Muscle of arm (tissue), 14 donors: Measurements from ENCODE around the gene CAMK4. TPM values are rescaled to one million over a fixed set of nuclear protein-coding genes. Genes with fewer than 3 reads are reported as not detected.

Experiments
- DNase-seq: peaks from one replicate; pipeline ENCODE4 v3.0.0-alpha.2; 2013
- long read RNA-seq, 11 donors: transcript quantifications; one replicate each; lab custom pipeline, GENCODE V29; 2026
- polyA plus RNA-seq, 12 donors: library from polyadenylated mRNA; unstranded; fragments of 120-200 nt; gene quantifications; one replicate each; pipeline ENCODE4 v1.2.1, GENCODE V29; 2013; ENCODE audit not compliant: insufficient read length in 12 of 12

The CAMK4 gene
- 10 to 100 TPM in 1 of 12 donors, 1 to 10 TPM in 10, not detected in 1; 4.2 to 16.8 (median 5.5) TPM for polyA plus RNA-seq
- long read RNA-seq, donor 1 = 0 reads
- long read RNA-seq, donor 2, full-length matches to known transcripts = 1 of 1 reads
- long read RNA-seq, donor 2, partial matches to known transcripts = 0 of 1 reads
- long read RNA-seq, donor 2, other reads (novel, unspliced or antisense) = 0 of 1 reads
- long read RNA-seq, donor 3, full-length matches to known transcripts = 1 of 1 reads
- long read RNA-seq, donor 3, partial matches to known transcripts = 0 of 1 reads
- long read RNA-seq, donor 3, other reads (novel, unspliced or antisense) = 0 of 1 reads
- long read RNA-seq, donor 4, full-length matches to known transcripts = 1 of 1 reads
- long read RNA-seq, donor 4, partial matches to known transcripts = 0 of 1 reads
- long read RNA-seq, donor 4, other reads (novel, unspliced or antisense) = 0 of 1 reads
- long read RNA-seq, donor 5, full-length matches to known transcripts = 1 of 1 reads
- long read RNA-seq, donor 5, partial matches to known transcripts = 0 of 1 reads
- long read RNA-seq, donor 5, other reads (novel, unspliced or antisense) = 0 of 1 reads
- long read RNA-seq, donor 6, full-length matches to known transcripts = 2 of 2 reads
- long read RNA-seq, donor 6, partial matches to known transcripts = 0 of 2 reads
- long read RNA-seq, donor 6, other reads (novel, unspliced or antisense) = 0 of 2 reads
- long read RNA-seq, donor 7 = 0 reads
- long read RNA-seq, donor 8 = 0 reads
- long read RNA-seq, donor 9 = 0 reads
- long read RNA-seq, donor 10, full-length matches to known transcripts = 1 of 1 reads
- long read RNA-seq, donor 10, partial matches to known transcripts = 0 of 1 reads
- long read RNA-seq, donor 10, other reads (novel, unspliced or antisense) = 0 of 1 reads
- long read RNA-seq, donor 11, full-length matches to known transcripts = 2 of 2 reads
- long read RNA-seq, donor 11, partial matches to known transcripts = 0 of 2 reads
- long read RNA-seq, donor 11, other reads (novel, unspliced or antisense) = 0 of 2 reads

DNA sequence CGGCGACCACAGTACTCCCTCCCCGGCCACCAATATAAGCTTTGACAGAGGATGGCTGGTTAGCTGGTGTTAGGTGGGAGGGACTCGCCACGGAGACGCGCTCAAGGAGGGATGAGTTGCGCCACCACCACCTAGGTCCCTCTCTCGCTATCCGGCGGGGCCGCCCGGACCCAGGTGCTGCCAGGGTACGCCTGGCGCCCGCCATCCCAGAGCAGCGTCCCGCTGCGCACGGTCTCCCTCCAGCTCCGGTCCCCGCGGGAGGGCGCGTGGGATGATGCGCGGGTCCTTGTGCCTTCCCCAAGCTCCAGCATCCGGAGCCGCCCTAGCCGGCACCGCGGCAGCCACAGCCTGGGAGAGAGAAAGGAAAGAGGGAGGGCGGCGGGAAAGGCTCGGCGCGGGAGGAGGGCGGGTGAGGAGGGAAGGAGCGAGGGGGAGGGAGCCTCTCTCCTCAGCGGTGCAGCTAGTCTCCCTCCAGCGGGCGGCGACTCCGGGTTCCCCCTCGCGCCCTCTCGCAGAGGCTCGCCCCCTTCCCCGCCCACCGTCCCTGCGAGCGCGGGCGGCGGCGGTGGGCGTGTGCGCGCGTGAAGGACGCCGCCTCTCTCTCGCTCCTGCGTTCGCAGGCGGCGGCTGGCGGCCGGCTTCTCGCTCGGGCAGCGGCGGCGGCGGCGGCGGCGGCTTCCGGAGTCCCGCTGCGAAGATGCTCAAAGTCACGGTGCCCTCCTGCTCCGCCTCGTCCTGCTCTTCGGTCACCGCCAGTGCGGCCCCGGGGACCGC is at the start of gene CAMK4:
TSS of gene CAMK4 (plus strand) at position 598 of the 774 bp plus-strand sequence. CDS start at position 698, 100 bp downstream.
- DNase-seq = peak; percentile 85

DNA sequence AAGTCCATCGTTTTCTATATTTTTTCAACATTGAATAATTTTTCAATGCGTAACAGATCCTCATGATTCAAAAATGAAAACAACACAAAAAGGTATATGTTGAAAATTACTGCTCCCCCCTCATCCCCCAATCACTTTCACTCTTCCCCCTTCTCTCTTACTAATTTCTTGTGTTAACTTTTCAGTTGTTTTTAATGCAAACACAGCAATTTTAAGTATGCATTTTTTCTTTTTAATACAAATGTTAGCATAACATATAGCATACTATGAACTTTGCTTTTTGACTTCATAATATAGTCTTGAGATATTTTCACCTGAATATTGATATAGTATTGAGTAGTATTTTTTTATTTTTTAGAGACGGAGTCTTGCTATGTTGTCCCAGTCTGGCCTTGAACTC is 41.1 kb upstream of the CAMK4 start:
- DNase-seq = no peak

DNA sequence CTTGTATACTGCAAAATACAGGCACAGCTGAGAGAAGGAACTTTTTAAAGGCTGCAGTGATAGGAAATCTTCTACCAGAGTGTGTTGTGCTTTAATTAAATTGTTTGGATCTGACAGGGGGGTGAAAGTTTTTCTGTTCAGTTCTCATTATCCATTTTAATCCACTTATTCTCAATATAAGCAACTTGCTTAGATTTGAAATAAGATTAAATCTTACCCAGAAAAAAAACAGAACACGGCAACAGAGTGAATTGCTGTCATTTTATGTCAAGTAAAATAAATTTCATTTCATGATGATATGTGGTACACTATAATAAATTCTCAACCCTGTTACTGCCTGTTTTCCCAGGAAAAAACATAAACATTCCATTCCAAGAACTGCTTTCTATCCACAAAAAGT is 37.1 kb upstream of the CAMK4 start:
- DNase-seq = no peak

DNA sequence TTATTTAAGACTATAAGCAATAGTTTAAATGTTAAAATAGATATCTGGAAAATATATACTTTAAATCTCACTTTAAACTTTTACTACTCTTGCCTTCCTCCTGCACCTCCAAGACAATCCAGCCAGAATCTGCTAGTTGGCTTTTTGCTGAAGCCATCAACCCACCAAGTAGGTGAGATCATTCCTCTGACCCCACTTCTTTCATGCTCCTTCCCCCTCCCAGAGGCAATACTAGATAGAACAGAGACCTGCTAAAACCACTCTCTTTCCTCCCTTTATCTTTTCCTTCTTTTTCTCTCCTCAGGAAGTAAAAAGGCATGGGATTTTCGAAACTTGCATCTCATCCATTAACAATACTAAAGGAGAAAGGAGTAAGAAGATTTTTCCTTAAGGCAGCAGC is 30.1 kb upstream of the CAMK4 start:
- no peak for DNase-seq

DNA sequence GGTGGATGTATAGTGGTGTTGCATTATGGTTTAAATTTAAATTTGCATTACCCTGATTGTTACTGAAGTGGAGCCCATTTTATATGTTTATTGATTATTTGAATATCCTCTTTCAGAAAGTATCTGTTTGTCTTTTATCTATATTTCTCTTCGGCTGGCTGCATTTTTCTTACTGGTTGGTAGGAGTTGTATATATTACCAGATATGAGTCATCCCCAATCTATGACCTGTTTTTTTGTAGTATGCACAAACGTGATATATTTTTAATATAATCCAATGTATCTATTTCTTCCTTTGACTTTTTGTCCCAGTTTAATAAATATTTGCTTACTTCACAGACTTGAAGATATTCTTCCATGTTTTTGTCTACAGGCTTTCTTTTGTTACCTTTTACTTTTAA is 29.3 kb upstream of the CAMK4 start:
- DNase-seq = no peak

DNA sequence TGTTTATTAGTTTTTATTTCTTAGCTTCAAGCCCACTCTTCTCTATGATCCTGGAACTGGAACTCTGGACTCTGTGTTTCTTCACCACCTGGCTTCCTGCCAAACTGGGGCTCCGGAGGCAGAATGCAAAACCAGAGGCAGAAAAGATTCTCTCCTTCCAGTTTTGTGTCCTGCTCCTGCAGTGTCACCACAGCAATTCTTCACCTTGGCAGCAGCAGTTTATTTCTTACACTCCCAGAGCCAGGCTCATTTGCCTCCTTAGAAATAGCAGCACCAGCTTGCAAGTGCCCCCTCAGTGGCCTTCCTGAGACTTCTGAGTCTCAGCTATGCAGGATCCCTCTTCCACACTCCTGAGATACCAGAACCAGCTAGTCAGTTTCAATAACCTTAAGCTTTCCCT is 26.7 kb upstream of the CAMK4 start:
- peak; percentile 2 for DNase-seq

DNA sequence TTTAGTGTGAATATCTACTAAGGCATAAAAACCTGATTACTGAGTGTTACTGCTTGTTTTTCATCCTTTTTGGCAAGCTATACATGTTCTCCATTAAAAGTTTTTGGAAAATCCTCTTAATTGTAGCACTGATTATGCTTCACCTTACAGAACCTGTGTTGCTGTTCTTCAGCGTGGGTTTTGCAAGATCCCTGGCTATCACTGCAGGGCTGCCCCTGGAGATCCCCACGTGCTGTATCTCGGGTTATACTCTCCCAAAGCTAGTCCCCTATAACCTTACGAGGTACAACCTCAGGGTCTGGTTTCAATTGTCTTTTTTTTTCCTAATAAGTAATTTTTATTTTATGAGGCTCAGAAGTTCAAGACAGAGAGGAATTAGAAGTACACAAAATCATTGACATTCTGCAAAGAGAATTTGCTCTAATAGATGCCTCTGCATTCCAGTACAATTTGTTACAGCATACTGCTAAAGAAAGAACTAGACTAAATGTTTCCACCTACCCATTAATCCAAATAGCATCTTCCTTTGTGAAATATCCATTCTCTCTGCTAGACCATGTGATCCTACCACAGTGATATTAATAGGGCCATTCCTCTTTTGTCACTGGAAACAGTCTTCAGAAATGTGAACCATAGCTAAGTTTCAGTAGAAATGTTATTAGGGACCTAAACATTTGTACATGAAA is 25.8 kb upstream of the CAMK4 start:
- no peak for DNase-seq

DNA sequence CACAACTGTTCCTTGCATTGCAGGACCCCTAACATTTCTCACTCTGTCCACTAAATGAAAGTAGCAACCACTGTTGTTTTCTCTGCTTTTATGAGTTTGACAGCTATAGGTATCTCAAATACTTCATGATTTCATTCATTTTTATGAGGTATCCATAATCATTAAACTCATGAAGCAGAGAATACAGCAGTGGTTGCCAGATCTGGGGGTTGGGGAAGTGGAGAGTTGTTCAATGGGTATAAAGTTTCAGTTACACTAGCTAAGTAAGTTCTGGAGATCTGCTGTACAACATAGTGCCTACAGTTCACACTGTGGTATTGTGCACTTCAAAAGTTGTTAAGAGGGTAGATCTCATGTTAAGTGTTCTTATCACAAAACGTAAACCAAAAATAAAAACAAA is 23.4 kb upstream of the CAMK4 start:
- DNase-seq = no peak

DNA sequence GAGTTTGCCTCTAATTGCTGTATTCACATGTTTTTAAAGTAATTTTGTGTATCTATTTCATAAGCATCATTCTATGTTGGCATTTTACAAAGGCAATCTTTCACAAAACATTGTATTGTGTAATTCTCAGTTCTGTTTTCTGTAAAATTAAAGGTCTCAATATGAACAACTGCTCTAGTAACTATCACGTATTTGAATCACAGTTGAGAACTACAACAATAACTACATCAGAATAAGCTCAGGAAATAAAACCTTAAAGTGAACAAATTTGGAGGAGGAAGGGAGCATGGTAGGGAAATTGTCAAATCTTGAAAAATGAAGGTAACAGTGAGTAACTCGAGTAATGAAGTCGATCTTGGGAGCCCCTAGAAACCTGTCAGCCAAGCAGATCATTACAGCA is 22.5 kb upstream of the CAMK4 start:
- DNase-seq = no peak

DNA sequence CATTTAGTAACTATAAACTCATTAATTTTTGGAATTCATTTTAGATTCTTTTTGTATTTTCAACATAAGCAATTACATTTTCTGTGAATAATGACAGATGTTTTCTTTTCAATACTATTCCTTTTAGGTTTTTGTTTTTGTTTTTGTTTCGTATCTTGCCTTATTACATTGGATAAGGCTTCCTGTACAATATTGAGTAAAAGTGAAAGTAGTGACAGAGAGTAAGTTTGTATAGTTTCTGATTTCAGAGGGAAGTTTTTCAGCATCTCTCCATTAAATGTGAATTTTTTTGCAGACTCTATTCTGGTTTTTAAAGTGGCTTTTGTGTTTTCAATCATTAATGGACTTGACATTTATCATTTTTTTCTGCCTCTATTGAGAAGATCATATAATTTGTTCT is 12.8 kb upstream of the CAMK4 start:
- no peak for DNase-seq

DNA sequence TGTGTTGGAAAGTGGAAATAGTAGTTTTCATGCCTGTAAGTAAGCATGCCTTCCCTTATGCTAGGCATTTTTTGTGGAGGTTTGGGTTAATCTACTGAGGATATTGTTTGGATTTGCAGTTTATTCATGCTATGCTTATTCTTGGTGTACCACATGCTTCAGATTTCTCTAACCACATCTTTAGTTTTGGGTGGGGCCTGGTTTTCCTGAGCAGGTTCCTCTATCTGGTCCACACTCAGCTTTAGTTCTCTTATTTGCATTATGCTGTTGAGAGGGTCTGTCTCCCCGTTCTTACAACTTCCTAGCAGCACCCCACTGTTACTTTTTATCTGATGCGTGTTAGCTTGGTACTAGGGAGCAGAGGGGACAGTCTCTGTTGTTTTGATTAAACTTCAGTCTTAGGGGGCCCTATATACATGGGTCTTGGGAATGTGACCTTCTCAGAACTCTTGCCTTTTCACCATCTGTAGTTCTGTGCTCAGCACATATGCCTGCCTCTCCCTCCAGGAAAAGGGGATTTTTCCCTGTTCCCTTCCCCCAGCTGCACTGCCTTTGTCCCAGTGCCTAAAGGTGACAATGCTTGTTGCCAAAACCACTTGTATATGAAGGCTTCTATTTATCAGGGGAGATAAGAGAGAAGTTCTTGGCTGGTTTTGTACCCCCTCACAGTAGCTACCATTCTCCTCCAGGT is 10.0 kb upstream of the CAMK4 start:
- DNase-seq = no peak

DNA sequence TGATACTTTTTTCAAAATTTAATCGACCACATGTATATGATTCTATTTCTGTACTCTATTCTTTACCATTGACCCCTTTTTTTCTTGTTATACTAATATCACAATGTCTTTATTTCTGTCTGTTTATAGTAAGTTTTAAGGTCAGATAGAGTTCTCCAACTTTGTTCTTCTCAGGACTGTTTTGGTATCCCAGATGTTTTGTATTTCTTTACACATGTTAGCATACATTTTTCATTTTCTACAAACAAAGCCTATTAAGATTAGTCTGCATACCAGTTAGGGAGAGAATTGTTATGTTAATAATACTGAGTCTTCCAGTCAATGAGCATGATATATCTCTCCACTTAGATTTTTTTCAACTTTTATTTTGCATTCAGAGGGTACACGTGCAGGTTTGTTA is 8.2 kb upstream of the CAMK4 start:
- DNase-seq = no peak

DNA sequence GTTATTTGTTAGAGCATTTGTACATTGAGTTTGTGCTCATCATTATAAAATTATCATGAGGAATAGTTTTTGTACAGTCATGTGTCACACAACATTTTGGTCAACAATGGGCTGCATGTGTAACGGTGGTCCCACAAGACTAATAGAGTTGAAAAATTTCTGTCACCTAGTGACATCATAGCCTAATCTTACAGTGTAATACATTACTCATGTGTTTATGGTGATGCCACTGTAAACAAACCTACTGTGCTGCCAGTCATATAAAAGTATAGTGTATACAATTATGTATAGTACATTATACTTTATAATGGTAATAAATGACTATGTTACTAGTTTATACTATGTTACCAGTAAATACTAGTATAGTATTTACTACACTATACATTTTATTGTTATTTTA is 3.0 kb upstream of the CAMK4 start:
- DNase-seq = no peak

DNA sequence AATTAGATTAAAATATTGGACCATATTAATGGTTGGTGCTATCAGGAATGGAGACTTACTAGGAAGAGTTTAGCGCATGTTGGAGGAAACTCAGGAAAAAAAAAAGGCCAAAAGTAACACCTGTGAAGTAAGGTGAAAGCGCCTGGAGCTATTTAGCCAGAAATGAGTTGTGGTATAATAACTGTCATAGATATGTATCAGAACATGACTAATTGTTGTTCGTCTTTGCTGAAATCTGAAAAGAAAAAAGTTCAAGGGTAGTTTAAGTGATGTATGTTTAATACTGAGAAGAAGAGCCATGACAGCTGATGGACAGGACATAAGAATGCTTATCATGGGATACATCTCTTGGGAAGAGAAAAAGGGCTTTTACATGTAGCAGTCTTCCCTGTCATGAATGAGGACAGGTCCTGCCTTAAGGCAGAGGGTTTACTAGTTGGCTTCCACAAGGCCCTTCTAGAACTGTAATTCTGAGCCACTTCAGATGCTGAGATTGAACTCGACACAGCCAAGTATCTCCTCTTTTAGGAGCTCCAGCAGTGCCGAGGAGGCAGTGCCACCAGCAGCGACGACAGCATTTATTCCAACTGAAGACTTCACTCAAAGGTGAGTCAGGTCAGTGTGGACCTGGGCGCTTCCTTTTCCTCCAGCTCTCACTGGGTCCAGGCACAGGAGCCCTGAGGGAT is 940 bp upstream of the CAMK4 start:
- peak; percentile 3 for DNase-seq

DNA sequence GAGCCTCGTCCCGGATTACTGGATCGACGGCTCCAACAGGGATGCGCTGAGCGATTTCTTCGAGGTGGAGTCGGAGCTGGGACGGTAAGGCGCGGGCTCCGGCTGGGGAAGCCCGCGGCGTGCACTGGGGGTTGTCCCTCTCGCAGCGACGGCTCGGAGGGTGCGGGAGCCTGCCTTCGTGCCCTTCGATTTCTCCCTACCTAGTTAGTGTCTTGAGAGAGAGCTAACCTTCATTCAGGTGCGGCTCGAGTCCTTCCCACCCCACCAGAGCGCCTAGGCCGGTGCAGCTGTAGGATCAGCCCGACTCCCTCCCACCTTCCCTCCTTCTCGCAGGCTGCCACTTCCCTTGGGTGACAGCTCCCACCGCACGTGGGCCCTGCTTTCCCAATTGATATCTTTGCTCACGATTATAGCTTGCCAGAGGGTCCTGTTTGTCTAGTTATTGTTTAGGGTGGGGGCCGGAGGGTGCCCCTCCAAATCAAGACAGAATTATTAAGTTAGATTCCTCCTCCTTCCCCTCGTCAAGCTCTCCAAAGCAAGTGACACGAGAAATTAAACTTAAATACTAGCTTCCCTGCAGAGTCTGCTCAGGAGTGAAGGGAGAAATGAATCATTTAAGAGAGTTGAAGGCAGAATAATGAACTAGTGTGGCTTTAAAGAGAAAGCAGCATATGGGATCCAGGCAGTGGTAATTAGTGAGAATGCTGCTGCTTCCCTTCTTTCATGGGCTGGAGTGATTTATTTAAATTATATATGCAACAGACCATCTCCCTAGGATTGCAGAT is 569 bp downstream of the CAMK4 start:
- peak; percentile 7 for DNase-seq

DNA sequence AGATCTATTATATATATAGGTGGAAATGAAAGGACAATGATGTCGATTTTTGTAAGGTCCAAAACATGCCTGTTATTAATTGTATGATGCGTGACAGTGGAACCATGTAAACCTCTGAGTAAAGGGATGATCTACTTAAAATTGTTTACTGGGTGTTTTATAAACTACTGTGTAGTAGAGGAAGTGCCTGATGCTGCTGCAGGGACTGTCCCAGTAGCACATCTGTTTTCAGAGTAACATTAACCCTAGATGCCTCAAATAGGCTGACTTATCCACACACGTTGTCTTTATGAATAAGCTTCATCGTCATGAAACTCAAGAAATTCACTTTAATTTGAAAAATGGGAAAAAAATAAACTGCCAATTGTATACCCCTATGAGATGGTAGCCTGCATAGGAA is 1.7 kb downstream of the CAMK4 start:
- no peak for DNase-seq

DNA sequence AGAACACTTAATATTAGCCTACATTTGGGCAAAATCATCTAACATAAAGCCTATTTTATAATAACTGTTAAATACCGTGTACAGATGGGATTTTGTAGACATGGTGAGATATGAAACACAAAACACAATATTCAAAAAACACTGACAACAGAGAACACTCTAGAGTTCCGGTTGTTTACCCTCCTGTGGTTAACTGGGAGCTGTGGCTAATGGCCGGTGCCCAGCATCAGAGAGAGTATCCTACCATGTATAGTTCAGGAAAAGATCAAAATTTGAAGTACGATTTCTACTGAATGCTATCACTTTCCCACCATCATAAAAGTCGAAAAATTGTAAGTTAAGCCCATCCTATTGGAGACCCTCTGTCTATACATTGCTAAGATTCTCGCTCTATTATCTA is 2.4 kb downstream of the CAMK4 start:
- no peak for DNase-seq

DNA sequence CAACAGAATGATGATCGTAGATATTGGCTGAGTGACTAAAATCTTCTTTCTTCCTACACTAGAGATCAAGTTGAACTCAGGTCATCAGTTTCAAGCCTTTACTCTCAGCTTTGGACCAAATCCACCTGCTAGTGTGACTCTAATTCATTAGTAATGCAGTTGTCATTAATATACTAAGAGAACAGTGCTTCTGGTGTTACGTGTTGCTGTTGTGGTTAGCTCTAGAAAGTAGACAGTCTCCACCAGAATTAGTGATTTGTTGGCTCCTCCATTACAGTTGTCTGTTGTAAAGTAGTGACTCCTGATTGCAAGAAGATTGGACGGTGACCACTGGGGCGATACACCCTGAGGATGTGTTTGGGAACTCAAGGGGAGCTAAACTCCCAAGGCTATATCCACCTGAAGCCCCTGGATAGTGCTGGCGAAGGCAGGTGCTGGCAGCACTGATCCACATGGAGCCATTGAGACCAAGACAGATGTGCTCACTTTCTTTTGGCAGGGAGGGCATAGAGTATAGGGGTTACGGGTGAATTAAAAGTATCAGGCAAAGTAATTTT is 3.1 kb downstream of the CAMK4 start:
- no peak for DNase-seq

DNA sequence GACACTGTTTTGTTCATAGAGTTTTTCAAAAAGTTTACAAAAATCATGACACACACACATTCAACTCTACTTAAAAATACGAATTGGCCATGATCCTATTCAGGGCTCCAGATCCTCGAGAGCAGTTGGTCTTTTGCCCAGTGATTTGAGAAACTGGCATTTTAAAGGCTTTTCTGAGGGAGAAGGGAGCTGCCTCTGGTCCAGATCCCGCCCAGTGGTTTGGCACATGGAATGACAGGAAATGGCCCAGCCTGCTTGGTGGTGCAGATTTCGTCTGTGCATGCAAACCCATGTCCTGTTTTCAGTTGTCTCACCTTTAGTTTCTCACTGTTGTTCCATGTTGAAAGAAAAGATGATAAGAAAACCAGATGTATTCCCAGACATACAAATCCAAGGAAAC is 3.6 kb downstream of the CAMK4 start:
- peak; percentile 14 for DNase-seq
